NCI-H748 (cell line): Measurements from ENCODE around the gene TRPM8.

Source experiments
- DNase-seq: peaks from one replicate; lab custom pipeline; 2025; ENCODE audit not compliant: unreplicated experiment; lab: John Stamatoyannopoulos, UW

Gene TRPM8

GRCh38 chr2:233996461-233996860 lies 79.3 kb downstream of the TRPM8 start:
- no peak for DNase-seq

GRCh38 chr2:233997707-233998106 lies 80.5 kb downstream of the TRPM8 start:
- no peak for DNase-seq

GRCh38 chr2:233999182-233999581 lies 82.0 kb downstream of the TRPM8 start:
- no peak for DNase-seq

- no peak for DNase-seq
Observed at GRCh38 chr2:234001380-234002160, 84.4 kb downstream of the TRPM8 start.

GRCh38 chr2:234002281-234002680 lies 85.1 kb downstream of the TRPM8 start:
- no peak for DNase-seq

GRCh38 chr2:234003972-234004617 lies 86.9 kb downstream of the TRPM8 start:
- no peak for DNase-seq

GRCh38 chr2:234005126-234005525 lies 88.0 kb downstream of the TRPM8 start:
- DNase-seq = no peak

- DNase-seq = no peak
Observed at GRCh38 chr2:234006501-234006900, 89.3 kb downstream of the TRPM8 start.

GRCh38 chr2:234014427-234014826 lies 97.3 kb downstream of the TRPM8 start:
- no peak for DNase-seq

- no peak for DNase-seq
Observed at GRCh38 chr2:234015861-234016260, 98.7 kb downstream of the TRPM8 start.

- DNase-seq = peak; percentile 82
Observed at GRCh38 chr2:234019896-234020295, 102.7 kb downstream of the TRPM8 start.

- no peak for DNase-seq
Observed at GRCh38 chr2:234020332-234020731, 103.2 kb downstream of the TRPM8 start.

GRCh38 chr2:234022424-234022823 lies 105.3 kb downstream of the TRPM8 start:
- DNase-seq = no peak

- DNase-seq = no peak
Observed at GRCh38 chr2:234024304-234024703, 107.1 kb downstream of the TRPM8 start.

- DNase-seq = no peak
Observed at GRCh38 chr2:234025466-234025865, 108.3 kb downstream of the TRPM8 start.

GRCh38 chr2:234025891-234026401 lies 108.8 kb downstream of the TRPM8 start:
- no peak for DNase-seq

- DNase-seq = no peak
Observed at GRCh38 chr2:234026693-234027254, 109.6 kb downstream of the TRPM8 start.

GRCh38 chr2:234027641-234028040 lies 110.5 kb downstream of the TRPM8 start:
- no peak for DNase-seq

- no peak for DNase-seq
Observed at GRCh38 chr2:234029150-234029733, 112.1 kb downstream of the TRPM8 start.

GRCh38 chr2:234031207-234031606 lies 114.0 kb downstream of the TRPM8 start:
- DNase-seq = no peak

- no peak for DNase-seq
Observed at GRCh38 chr2:234032279-234032856, 115.2 kb downstream of the TRPM8 start.
